Stimulated activated CD4-positive, alpha-beta T cell treated with anti-CD3 and anti-CD28 coated beads, Interleukin-15, amount 100 ng/mL, for 48 hours (primary cell): ENCODE results near the gene ACKR1.

Experiments used
- DNase-seq, 2 donors: peaks; one replicate each; pipeline ENCODE4 v3.0.0-alpha.2; 2020; ENCODE audit warnings: low read depth in 2 of 2

Gene ACKR1

DNA sequence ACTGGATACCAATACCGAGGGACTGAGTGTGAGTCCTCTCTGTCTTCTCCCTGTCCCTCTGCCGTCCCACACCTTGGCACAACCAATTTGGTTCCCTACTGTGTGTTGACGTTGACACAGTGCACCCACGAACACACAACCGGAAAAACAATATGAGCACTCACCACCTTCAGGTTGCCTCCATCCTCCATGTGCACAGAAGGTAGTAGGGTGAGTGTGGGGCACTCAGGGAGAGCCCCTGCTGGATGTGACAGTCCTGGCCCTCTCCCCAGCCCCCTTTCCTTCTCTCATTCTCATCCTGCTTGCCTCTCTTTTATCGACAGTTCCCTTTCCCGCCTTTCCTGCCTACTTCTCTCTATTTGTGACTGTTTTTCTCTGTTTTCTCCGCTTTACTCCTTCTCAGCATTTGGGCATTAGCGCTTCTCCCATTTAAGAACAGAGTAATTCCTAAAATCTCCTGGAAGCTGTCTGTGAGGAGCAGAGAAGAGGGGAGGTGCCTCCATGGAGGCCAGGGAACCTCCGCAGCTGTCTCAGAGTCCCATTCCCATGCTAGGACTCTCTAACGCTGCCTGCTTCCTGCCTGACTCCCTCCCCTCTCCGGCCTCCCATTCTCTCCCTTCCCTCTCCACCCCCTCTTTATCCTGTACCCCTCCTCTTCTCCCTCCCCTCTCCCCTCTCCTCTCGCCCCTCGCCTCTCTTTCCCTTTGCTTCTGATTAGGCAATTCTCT, 16.9 kb upstream of the ACKR1 start:
- no peak for DNase-seq

- no peak for DNase-seq
These were observed 16.3 kb upstream of the ACKR1 start for GRCh38 chr1:159188375-159188788.

DNA sequence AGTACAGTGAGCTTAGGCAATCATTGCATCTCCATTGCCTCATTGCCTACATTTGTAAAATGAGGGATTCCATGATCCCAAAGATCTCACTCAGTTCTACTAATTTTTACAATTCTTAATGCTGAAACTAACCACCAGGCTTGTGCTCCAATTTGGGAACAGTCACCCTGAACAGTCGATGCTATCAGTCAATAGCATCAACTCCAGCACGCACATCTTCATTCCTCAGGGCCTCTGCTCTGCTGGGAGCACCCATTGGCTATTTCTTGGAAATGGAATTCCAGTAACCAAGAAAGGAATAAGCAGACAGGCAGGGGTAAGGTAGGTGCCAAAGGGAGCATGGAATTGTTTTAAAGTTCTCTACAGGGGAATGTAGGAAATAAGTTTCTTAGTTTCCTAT, 14.2 kb upstream of the ACKR1 start:
- no peak for DNase-seq

DNA sequence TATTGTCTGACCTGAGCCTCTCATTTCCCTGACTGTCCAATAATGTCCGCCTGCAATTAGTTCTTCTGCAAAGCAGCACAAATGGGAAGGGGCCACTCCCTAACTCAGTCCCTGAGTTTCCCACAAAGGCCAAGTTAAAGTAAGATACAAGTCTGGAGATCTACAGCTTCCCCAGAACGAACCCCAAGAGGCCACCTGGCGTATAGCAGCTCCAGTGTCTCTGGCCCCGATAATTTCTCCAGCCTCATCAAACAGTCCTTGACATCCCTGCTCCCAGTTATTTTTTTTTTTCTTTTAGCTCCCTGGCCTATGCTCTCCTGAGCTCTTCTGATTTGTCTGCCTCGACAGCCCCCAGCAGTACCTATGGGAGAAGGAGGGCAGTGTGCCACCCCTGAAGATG, 8.1 kb upstream of the ACKR1 start:
- DNase-seq: no peak

DNA sequence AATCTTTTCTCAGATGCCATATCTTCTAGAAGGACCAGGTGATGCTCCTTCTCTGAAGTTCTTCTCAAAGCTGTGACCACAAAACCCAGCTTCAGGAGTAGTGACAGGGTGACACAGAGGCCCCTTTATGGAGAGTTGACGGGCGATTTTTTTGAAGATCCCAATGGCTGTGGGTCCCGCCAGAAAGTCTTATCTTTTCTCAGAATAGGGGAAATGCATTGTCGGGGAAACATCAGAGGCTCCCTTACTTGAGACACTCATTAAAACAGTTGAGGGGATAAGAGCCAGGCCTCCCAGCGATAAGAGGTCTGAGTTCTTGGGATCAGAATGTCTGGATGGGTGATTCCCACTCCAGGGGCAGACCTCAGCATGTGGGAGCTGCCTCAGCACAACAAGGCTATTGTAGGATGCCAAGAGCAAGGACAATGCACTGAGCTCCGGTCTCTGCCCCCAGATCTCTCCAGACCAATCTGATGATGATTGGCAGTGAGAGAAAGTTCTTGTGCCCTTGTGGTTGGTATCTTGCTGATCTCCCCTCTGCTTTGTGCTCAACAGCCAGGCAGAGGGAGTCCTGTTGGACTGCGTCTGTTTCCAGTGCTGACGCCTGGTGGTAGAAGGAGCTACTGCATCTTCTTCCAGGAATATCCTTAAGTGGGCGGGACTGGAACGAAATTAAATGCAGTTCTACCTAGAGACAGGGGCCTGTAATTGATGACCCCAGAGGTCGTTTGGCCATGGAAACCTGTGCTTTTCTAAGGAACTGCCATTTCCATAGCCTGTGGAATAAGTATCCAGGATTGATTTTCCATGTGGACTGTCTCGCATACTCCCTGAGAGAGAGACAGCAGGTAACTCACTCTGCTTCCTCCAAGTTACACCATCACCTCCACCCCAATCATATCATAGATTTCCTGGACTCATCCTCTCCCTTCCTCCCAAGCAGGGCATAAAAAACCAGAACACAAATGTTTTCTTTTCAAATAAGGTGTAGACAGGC, 6.8 kb upstream of the ACKR1 start:
- peak; percentile 40 to 55 for DNase-seq

DNA sequence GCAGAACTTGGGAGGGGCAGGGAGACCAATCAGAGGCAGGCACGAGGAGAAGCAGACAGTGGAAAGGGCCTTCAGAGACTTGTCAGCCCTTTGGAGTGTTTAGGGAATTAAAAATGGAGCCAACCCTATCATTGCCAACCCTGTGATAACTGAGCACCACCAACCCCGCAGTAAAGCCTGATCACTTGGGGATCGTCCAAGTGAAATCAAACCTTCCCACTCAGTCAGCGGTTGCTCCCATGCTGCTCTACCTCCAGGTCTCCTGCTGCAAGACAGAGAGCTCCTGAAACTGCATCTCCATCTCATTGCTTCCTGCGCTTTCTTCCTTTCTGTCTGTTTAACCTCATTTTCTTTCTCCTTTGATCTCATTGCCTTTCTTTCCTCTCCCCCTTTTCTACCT, 4.8 kb upstream of the ACKR1 start:
- no peak for DNase-seq

DNA sequence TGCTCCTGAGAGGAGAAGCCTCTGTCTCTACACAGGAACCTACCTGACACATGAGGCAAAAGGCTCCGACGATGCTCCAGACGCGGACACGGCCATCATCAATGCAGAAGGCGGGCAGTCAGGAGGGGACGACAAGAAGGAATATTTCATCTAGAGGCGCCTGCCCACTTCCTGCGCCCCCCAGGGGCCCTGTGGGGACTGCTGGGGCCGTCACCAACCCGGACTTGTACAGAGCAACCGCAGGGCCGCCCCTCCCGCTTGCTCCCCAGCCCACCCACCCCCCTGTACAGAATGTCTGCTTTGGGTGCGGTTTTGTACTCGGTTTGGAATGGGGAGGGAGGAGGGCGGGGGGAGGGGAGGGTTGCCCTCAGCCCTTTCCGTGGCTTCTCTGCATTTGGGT, 3.9 kb upstream of the ACKR1 start:
- no peak for DNase-seq

GRCh38 chr1:159201642-159202041, 3.0 kb upstream of the ACKR1 start:
- no peak for DNase-seq

- no peak for DNase-seq
These were observed 1.1 kb upstream of the ACKR1 start for GRCh38 chr1:159203610-159204009.

GRCh38 chr1:159205225-159205624, 550 bp downstream of the ACKR1 start:
- no peak for DNase-seq

DNA sequence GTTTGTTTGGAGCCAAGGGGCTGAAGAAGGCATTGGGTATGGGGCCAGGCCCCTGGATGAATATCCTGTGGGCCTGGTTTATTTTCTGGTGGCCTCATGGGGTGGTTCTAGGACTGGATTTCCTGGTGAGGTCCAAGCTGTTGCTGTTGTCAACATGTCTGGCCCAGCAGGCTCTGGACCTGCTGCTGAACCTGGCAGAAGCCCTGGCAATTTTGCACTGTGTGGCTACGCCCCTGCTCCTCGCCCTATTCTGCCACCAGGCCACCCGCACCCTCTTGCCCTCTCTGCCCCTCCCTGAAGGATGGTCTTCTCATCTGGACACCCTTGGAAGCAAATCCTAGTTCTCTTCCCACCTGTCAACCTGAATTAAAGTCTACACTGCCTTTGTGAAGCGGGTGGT, 1.4 kb downstream of the ACKR1 start:
- no peak for DNase-seq

DNA sequence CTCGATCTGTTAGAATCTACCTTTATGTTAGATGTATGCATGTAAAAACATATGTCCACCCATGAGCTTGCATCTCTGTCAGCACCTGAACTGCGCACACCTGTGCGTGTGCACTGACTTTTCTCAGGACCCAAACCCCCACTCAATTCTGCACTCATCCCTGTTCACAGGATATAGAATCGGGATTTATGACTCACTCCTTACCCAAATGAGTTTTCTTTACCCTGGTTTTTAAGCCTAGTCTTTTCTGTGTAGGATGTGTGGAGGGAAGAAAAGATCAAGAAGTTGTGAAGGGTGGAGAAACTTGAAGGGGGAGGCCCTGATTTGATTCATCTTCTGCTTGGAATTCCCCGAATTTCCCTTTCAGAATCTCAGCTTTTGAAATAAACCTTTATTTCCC, 2.4 kb downstream of the ACKR1 start:
- DNase-seq: no peak

- no peak for DNase-seq
These were observed 3.1 kb downstream of the ACKR1 start for GRCh38 chr1:159207774-159208173.

GRCh38 chr1:159208175-159208825, 3.6 kb downstream of the ACKR1 start:
- no peak for DNase-seq

DNA sequence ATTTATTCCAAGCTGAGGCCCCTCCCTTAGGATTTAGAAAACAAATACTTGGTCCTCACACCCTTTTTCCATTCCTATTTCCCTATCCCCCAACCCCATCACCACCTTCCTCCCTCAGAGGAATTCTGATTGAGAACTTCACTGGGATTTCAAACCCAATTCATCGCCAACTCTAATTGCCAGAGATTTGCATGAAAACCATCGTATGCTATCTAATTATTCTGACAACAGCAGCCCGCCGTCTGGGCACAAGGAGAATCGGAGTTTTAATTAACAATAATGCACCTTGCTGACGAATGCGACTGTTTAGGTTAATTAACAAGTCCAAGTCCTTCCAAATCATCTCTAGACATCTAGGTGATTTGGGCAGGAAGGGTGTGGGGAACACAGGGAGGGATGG, 4.4 kb downstream of the ACKR1 start:
- no peak for DNase-seq

GRCh38 chr1:159211331-159212136, 6.9 kb downstream of the ACKR1 start:
- peak; percentile 15 to 35 for DNase-seq

GRCh38 chr1:159212596-159212995, 7.9 kb downstream of the ACKR1 start:
- no peak for DNase-seq

- DNase-seq: peak in 1 of 2 donors; percentile 32
These were observed 9.6 kb downstream of the ACKR1 start for GRCh38 chr1:159214149-159214760.

DNA sequence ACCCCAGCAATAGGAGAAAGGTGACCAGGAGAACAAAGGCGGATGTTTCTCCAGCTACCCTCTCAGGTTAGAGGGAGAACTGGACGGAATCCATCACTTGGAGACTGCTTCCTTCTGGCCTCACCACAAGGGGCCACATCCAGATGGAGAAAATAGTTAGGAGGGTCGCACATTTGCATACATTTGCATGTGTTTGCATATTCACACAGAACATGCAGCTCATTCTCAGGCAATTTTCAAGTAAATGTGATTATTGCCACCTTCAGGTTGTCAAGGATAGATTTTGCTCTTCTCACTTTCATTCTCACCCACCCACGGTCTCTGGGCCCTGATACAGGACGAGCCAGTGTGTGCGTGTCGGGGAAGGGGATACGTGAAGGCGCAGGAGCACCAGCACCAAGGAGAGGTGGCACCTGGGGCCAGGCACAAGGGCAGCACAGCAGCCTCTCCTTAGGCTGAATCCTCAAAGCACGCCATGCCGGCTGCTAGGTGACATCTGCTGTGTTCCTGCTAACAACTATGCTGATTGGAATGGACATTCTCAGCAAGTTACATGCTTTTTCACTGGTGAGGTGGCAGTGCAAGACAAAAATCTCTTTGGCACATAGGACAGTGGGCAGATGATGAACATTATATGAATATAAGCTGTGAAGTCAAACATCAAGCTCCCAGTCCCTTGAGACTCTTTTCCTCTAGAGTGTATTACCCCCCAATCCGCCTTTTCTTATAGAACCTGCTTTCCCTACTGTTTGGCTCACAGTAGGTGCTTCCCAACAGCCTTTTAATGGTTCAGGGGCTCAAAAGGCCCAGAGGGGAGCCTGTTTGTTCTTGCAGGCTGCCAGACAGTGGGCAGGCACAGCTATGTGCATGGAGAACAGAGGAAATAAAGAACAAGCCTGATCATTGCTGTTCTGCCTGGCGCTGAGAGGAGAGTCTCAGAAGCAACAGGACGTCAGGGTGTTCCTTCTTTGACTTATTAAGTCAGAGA, 14.3 kb downstream of the ACKR1 start:
- DNase-seq: no peak
